Mesenteric fat pad (tissue), 1 donor: ENCODE measurements around the gene DBNDD2. TPM values are rescaled to one million over a fixed set of nuclear protein-coding genes. Genes with fewer than 3 reads are reported as not detected.

Experiments
- DNase-seq: peaks from one replicate; pipeline ENCODE4 v3.0.0-alpha.2; 2020; ENCODE audit warnings: low spot score
- total RNA-seq: library from RNA; stranded (reverse); fragmentation: NEBNext Ultra II Directional; extraction: Animal tissue kit (Norgen Biotek cat#: 25700); gene quantifications from one replicate; pipeline ENCODE4 v1.2.1, GENCODE V29; 2021
- donor health status: DM: yes; HTN: yes; CAD: no.

Gene DBNDD2
- total RNA-seq, 1 donor from 2014 or later: 28.7 TPM

DNA sequence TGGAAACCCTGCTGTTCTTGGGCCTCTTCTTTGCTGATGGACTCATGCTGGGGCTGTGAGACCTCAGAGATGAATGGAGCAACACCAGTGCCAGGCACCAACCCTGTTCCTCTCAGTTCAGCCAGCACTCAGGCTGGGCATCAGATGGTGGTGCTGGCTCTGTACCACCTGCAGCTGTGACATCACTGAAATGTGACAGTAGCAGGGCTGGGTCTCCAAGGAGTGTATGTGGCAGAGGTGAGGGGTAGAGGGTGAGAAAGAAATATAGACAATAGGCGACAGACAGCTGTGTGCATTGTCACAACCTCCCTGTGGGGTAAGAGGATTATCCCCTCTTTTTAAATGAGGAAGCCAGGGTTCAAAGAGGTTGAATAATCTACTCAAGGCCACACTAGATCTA lies 29.9 kb upstream of the DBNDD2 start, which contains the start of gene TP53TG5:
Gene TP53TG5 (minus strand): TSS at position 135 of the 400 bp plus-strand sequence. CDS start 89 bp downstream, at position 46.
- no peak for DNase-seq

GRCh38 chr20:45387274-45387673 lies 20.8 kb upstream of the DBNDD2 start:
- DNase-seq: no peak

GRCh38 chr20:45390931-45391330 lies 17.2 kb upstream of the DBNDD2 start:
- DNase-seq: no peak

DNA sequence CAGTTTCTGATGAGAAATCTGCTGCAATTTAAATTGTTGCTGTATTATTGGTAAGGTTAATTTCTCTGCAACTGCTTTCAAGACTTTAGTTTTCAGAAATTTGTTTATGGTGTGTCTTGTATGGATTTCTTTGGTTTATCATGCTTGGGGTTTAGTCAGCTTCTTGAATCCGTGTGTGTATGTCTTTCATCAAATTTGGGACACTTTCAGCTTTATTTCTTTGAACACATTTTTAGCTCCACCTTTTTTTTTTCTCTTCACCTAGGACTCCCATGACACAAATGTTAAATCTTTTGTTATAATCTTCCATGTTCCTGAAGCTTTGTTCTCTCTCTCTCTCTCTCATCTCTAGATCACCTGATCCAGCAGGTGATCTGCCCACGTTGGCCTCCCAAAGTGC lies 16.5 kb upstream of the DBNDD2 start:
- no peak for DNase-seq

DNA sequence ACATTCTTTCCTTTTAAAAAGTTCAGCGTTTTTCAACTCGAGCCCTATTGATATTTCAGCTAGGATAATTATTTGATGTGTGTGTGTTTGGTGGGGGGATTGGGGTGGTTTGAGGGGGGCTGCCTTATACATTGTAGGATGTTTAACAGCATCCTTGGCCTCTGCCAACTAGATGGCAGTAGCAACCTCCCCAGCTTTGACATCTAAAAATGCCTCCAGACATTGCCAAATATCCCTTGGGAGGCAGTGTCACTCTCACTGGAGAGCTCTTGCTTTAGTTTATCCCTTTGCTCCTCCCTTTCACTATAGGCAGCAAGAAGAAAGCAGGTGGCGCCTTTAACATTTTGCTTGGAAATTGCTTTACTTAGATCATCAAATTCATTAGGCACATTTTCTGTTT lies 15.4 kb upstream of the DBNDD2 start:
- no peak for DNase-seq

GRCh38 chr20:45394221-45395113 lies 13.6 kb upstream of the DBNDD2 start:
- DNase-seq: no peak

DNA sequence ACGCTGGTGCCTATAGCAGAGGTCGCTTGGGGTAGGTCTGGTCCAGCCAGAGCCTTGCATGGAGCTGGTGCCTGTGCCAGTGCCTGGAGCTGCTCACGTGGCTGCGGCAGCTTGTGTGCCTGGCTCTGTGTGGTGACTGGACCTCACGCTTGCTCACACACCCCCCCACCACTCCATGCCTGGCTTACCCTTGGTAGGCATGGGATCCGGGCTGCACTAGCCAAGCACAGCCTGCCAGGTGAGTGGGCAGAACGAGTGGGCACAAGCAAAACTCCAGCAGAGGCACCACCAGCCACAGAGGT lies 13.0 kb upstream of the DBNDD2 start:
- no peak for DNase-seq

DNA sequence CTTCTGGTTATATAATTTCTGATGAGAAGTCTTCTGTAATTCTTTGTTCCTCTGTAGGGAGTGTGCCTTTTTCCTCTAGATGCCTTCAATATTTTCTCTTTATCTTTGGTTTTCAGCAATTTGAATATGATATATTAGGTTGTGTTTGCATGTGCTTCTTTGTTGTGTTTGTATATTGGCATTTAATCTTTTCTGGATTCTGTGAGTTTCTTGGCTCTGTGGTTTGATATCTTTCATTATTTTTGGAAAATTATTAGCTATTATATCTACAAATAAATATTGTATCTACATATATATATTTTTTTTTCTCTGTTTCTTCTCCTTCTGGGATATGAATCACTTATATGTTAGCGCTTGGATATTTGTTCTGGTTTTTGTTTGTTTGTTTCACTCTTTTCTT lies 9.1 kb upstream of the DBNDD2 start:
- no peak for DNase-seq

DNA sequence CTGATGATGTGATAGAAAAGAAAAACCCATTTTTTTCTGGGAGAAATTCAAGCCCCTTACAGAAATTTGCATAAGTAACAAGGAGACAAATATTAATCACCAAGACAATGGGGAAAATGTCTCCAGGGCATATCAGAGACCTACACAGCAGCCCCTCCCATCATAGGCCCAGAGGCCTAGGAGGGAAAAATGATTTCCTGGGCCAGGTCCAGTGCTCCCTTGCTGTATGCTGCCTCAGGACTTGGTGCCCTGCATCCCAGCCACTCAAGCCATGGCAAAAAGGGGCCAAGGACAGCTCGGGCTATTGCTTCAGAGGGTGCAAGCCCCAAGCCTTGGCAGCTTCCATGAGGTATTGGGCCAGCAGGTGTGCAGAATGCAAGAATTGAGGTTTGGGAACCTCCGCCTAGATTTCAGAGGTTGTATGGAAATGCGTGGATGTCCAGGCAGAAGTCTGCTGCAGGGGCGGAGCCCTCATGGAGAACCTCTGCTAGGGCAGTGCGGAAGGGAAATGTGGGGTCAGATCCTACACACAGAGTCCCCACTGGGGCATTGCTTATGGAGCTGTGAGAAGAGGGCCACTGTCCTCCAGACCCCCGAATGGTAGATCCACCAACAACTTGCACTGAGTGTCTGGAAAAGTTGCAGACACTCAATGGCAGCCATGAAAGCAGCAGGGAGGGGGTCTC lies 7.6 kb upstream of the DBNDD2 start:
- no peak for DNase-seq

DNA sequence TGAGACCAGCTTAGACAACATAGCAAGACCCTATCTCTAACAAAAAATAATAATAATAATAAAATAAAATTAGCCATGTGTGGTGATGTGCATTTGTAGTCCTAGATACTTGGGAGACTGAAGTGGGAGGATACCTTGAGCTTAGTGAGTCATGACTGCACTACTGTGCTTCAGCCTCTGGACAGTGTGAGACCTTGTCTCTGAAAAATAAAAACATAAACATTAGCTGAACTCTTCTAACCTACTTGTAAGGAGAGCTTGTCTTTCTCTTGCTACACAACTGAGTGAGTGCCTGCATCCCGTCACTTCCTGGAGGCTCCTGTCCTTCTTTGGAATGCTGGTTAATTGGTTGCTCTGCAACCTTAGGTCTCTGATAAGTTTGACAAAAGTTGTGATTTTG lies 5.1 kb upstream of the DBNDD2 start:
- DNase-seq: no peak

DNA sequence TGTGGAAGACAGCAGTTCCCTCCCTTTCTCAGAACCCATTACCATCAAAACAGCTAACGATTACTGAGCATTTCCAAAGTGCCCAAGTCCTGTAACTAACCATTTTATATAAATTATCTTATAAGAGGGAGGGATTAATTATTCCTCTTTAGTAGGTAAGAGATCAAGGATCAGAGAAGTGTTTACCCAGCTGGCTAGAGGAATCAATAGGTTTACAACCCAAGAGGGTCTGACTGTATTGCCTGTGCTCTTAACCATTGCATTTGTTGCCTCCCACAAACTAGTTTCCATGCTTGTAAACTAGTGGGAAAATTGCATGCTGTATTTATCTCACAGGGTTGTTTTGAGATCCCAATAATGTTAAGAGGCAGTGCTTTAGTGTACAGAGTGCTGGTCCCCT lies 3.7 kb upstream of the DBNDD2 start:
- no peak for DNase-seq

- DNase-seq: no peak
Measured at GRCh38 chr20:45405571-45406259, 2.4 kb upstream of the DBNDD2 start.

GRCh38 chr20:45406260-45407066 lies 1.6 kb upstream of the DBNDD2 start:
- peak; percentile 94 for DNase-seq

DNA sequence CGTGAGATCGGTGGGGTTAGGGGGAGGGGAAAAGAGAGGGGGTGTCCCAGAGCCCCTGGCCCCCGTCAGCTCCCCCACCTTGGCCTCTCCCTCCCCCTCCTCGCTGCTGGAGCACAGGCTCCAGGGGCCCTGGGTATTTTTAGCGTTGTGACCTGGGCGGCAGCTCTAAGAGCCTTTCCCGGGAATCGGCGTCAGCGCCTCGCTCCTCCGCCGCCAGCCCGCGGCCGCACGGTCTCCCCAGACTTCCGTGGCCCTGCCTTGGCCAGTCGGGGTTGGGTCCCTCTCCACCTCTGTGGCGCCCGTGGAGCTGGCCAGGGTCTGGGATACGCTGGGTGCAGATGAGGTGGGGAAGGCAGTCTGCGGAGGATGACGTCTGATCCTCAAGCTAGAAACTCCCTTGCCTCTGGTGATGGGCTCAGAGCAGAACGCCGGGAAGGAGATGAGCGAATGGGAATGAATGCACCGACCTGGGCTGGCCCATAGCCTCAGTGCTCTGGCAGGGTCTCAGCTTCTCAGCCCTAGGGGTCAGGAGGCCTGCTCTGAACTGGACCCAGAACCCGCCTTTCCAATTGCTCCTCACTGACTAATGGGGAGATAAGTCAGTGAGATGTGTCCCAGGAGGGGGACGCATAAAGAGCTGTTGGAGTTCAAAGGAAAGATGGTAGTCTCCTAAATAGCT lies 883 bp upstream of the DBNDD2 start:
- no peak for DNase-seq

- DNase-seq: no peak
Measured at GRCh38 chr20:45408646-45409213, 641 bp downstream of the DBNDD2 start.

DNA sequence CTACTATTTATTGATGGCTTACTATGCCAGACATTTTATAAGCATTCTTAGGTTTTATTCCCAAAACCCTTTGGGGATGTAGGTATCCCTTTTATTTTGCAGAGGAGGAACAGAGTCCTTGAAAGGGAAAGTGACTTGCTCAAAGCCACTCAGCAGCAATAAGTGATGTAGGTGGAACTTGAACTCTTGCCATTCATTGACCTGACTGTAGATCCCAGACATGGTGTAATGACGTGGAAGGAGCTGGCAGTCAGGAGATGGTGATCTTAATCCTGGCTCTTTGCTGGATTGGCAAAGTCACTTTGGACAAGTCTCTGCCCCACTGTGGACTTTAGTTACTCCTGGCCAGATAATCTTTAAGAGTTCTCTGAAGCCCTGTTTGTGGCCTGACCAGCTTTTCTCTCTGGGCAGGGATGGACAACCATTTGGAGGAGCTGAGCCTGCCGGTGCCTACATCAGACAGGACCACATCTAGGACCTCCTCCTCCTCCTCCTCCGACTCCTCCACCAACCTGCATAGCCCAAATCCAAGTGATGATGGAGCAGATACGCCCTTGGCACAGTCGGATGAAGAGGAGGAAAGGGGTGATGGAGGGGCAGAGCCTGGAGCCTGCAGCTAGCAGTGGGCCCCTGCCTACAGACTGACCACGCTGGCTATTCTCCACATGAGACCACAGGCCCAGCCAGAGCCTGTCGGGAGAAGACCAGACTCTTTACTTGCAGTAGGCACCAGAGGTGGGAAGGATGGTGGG lies 1.6 kb downstream of the DBNDD2 start:
- DNase-seq: no peak

GRCh38 chr20:45410887-45411286 lies 2.8 kb downstream of the DBNDD2 start:
- DNase-seq: no peak

DNA sequence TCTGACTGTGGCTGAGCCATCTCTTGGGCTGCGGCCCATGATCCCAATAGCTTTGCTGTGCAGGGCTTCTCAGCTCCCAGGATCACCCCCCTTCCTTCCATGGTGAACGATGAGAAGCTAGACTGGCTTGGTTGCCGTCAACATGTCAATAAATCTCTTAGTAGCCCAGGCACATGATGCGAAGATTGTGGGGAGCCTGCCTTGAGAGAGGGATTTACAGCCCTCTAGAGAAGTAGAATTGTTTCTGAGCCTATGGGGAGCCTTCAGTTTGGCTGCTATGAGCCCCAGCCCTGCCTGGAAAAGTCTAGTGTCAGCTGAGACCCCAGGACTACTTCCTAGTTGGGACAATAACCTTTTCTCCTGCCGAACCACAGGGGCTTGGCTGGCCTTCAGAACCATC lies 4.6 kb downstream of the DBNDD2 start:
- DNase-seq: no peak

- no peak for DNase-seq
Measured at GRCh38 chr20:45413479-45413878, 5.4 kb downstream of the DBNDD2 start.
